GM19328 (cell line): ENCODE results near the gene CD22.

Source experiments
- ATAC-seq: cut with Tn5 transposase; IDR thresholded peaks from one replicate; pipeline ENCODE4 v1.9.1; 2021; ENCODE audit warnings: mild to moderate bottlenecking, moderate library complexity; ENCODE audit not compliant: unreplicated experiment

CD22 gene

GRCh38 chr19:35313587-35313986 is 15.4 kb upstream of the CD22 start:
- ATAC-seq: no peak

GRCh38 chr19:35314031-35314430 is 15.0 kb upstream of the CD22 start:
- no peak for ATAC-seq

- ATAC-seq: no peak
These were observed 14.0 kb upstream of the CD22 start for GRCh38 chr19:35314858-35315470.

- ATAC-seq: no peak
These were observed 13.1 kb upstream of the CD22 start for GRCh38 chr19:35315883-35316282.

GRCh38 chr19:35316560-35316959 is 12.4 kb upstream of the CD22 start:
- ATAC-seq: no peak

GRCh38 chr19:35317464-35318043 is 11.4 kb upstream of the CD22 start:
- ATAC-seq: no peak

- ATAC-seq: no peak
These were observed 10.1 kb upstream of the CD22 start for GRCh38 chr19:35318679-35319448.

- ATAC-seq: no peak
These were observed 8.8 kb upstream of the CD22 start for GRCh38 chr19:35320065-35320713.

GRCh38 chr19:35321291-35321690 is 7.7 kb upstream of the CD22 start:
- ATAC-seq: no peak

- no peak for ATAC-seq
These were observed 7.0 kb upstream of the CD22 start for GRCh38 chr19:35322014-35322413.

GRCh38 chr19:35327642-35328041 is 1.3 kb upstream of the CD22 start:
- no peak for ATAC-seq

- no peak for ATAC-seq
These were observed 336 bp downstream of the CD22 start for GRCh38 chr19:35329323-35329722.

GRCh38 chr19:35330475-35330874 is 1.5 kb downstream of the CD22 start:
- peak; percentile 55 for ATAC-seq

GRCh38 chr19:35331551-35332214 is 2.7 kb downstream of the CD22 start:
- ATAC-seq: no peak

GRCh38 chr19:35332817-35333216 is 3.8 kb downstream of the CD22 start:
- no peak for ATAC-seq

GRCh38 chr19:35334144-35334753 is 5.3 kb downstream of the CD22 start:
- ATAC-seq: no peak

GRCh38 chr19:35336166-35336955 is 7.4 kb downstream of the CD22 start:
- ATAC-seq: no peak

- no peak for ATAC-seq
These were observed 8.4 kb downstream of the CD22 start for GRCh38 chr19:35337097-35337983.

- no peak for ATAC-seq
These were observed 9.0 kb downstream of the CD22 start for GRCh38 chr19:35337984-35338296.
